IMR-90 (cell line): Measurements from ENCODE around the gene RBFOX2. TPM values are rescaled to one million over a fixed set of nuclear protein-coding genes. Genes with fewer than 3 reads are reported as not detected.

ENCODE experiments used
- POLR2A ChIP-seq: IDR thresholded peaks from 2 replicates; pipeline ENCODE4 v1.6.1; 2012; ENCODE audit warnings: mild to moderate bottlenecking, low read depth, low read length
- polyA plus RNA-seq, 3 experiments: library from polyadenylated mRNA; depleted of rRNA; stranded (reverse); fragments of >200 nt; gene quantifications; 2 replicates each; pipeline ENCODE4 v1.2.3, GENCODE V29; 2012; ENCODE audit warnings: low replicate concordance in 1 of 3
- total RNA-seq: library from RNA; depleted of rRNA; stranded (reverse); fragments of >200 nt; gene quantifications from 2 replicates; pipeline ENCODE4 v1.2.3, GENCODE V29; 2012
- TF ChIP-seq, protein P1 (sequence below): conservative IDR thresholded peaks from 2 replicates; pipeline ENCODE4 v1.5.1; 2012; ENCODE audit warnings: mild to moderate bottlenecking, low read depth, low read length, improper control_type of control experiment

RBFOX2 gene
- total and polyA plus RNA-seq, 2 of the 4 experiments (the other 2 are of a cell fraction): 146 to 178 TPM

GRCh38 chr22:35915477-35916013 lies 113.1 kb downstream of the RBFOX2 start (continued):
- TF ChIP-seq, protein P1, sequence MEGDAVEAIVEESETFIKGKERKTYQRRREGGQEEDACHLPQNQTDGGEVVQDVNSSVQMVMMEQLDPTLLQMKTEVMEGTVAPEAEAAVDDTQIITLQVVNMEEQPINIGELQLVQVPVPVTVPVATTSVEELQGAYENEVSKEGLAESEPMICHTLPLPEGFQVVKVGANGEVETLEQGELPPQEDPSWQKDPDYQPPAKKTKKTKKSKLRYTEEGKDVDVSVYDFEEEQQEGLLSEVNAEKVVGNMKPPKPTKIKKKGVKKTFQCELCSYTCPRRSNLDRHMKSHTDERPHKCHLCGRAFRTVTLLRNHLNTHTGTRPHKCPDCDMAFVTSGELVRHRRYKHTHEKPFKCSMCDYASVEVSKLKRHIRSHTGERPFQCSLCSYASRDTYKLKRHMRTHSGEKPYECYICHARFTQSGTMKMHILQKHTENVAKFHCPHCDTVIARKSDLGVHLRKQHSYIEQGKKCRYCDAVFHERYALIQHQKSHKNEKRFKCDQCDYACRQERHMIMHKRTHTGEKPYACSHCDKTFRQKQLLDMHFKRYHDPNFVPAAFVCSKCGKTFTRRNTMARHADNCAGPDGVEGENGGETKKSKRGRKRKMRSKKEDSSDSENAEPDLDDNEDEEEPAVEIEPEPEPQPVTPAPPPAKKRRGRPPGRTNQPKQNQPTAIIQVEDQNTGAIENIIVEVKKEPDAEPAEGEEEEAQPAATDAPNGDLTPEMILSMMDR: no peak
- TF ChIP-seq POLR2A: no peak
